Activated CD4-positive, CD25-positive, alpha-beta regulatory T cell treated with anti-CD3 and anti-CD28 coated beads, Interleukin-2, amount 50 U/mL, for 24 hours (primary cell): ENCODE results near the gene CEACAM20.
"Not testable (repeated sequence)": the region's sequence is repeated elsewhere in the genome, so short reads cannot be mapped to it uniquely, and the experiment has no call there.

ENCODE experiments used
- ATAC-seq, 2 donors: fragments of 150-1000 bp; cut with Tn5 transposase; one replicate each; pipeline ENCODE4 v1.10.0; 2021; ENCODE audit warnings: mild to moderate bottlenecking in 1 of 2, moderate library complexity in 1 of 2

Gene CEACAM20

DNA sequence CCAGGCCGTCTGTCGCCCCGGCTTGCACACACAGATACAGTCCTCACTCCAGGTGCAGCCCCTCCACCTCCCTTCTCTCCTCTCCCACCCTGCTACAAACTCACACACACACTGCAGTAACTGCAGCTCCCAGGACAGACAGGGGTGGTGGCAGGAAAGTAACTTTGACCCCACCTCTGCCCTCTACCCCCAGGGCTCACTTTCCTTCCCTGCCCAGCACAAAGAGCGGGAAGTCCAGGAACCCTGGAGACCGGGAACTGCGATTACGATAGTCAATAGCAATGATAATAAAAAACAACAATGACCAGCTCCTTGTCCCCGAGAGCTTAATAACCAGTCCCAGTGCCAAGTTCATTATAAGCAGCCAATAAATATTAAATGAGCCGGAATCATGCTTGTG lies at the start of gene CEACAM20:
CEACAM20 (minus strand) TSS at position 140 of the 400 bp plus-strand sequence. CDS start 166 bp downstream, outside the sequence.
- ATAC-seq, result no peak

DNA sequence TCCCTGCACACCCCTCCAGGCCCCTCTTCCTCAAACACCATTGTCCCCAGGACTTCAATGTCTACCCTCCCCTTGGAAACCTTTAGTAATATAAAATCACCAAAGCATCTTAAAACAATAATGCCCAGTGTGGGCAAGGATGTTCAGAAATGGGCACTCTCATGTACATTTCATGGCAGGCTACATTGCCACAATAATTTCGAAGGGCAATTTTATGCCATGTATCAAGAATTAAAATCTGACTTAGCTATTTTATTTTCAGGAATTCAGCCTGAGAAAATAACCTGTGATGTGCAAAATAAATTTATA lies 48.0 kb upstream of the CEACAM20 start:
- no peak for ATAC-seq

DNA sequence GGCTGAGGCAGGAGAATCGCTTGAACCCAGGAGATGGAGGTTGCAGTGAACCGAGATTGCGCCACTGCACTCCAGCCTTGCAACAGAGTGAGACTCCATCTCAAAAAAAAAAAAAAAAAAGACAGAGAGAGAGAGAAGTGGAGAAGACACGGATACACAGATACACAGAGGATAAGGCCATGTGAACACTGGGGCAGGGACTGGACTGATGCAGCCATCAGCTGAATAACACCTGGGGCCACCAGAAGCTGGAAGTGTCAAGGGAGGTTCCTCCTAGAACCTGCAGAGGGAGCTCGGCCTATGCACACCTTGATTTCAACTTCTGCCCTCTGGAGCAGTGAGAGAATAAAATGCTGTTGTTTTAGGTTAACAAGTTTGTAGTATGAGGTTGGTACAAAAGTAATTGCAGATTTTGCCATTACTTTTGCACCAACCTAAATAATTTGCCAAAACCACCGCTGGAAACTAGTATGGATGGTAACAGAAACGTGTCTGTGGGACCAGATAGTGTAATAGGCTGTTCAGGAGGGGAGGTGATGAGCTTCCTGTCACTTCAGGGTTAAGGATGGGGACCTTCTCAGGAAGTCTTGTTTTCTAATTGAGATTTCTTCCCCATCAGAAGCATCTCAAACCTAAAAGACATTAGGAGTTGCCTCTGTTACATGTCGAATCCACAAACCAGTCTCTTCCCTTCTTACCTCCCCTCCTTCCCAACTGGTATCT lies 47.5 kb upstream of the CEACAM20 start:
- ATAC-seq, result no peak

DNA sequence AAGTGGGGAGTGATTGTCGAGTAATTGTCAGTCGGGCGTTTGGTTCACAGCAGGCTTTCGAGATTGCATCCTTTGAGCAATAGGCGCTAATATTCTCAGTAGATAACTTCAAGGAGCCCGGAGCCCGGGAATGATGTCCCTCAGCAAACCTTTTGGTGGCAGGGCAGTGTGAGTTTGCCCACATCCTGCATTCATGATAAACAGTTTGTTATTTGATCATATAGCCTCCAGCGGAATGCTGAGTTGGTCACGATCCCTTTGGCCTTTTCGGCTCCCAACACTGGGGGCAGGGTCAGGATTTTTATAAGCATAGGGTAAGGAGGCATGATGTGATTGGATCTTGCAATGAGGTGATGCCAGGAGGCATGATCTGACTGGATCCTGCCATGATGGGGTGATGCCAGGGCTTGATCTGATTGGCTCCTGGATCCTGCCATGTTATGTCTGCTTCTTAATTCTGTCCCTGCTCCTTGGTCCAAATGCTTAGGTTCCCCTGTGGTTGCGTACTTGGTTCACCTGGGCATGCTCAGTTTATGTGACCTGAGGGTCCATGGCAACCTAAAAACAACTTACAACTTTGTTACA lies 45.7 kb upstream of the CEACAM20 start:
- no peak for ATAC-seq

DNA sequence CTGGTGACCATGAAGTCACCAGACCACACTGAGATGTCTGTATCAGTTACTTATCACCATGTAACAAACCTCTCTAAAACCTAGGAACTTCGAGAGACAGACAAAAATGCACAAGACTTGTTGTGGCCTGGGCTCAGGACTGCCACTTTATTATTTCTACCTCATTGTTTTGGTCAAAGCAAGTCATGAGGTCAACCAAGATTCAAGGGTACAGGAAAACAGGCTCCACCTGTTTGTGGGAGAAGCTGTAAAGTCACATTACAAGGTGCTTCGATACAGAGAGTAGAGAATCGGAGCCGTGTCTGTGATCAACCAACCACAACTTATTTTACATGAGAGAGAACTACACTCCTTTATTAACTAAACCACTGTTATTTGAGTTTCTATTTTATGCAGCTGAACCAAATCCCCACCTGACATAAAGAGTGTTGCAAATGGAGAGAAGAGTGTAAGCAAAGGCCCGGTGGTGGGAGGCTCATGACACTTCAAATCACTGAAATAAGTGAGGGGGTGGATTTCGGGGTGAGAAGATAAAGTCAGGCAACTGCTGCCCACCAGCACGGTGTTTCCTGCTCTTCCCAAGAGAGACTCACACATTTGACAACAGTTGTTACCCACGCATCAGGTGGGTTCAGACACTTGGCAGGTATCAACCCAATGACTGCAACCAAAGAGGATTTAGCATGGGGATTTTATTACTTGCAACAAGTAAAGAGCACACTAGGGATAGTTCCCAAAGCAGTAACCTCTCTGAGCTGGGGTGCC lies 44.9 kb upstream of the CEACAM20 start:
- ATAC-seq, result no peak

DNA sequence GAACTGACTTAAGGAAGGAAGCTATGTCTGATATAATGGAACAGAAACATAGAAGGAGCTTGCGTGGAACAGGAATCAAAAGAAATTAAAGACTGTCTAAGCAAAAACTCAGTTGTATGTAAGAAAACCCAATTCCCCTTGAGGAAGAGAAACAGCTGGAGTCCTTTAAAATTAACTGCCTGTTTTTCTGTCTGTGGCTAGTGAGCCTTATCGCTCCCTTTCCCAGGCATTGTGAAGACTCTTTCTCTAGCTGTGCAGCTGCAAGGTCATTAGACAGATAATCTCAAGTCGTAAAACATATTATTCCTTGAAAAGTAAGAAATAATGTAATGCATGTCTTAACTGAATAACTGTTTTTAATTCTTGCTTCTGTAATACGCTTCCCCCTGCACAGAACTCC lies 44.2 kb upstream of the CEACAM20 start:
- no peak for ATAC-seq

DNA sequence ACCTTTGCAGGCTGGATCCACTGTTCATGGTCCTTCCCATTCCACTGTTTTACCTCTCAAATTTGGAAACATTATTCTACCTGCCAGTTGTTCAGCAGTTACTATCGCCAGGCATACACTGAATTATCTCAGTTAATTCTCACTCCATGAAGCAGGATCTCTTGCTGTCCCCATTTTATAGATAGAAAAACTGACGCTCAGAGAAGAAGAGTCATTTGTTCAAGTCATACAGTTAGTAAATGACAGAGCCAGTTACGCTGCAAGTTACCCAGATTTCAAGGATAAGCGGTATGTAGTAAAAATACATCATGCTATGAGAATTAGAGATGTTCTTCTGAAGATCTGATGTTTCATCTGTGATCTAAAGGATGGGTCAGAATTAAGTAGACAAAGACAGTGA lies 43.7 kb upstream of the CEACAM20 start:
- ATAC-seq, result no peak

DNA sequence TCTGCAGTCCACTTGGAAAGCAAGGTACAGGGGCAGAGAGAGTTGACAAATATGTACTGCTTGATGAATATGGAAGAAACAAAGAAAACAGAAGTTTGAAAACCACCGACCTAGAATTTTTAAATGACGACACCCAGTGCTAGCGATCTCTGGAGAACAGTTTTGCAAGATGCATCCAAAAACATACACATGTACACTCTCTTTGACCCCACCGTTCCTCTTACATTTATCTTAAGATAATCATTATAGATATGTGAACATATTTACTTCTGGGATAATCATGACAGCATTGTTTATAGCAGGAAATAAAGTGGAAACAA lies 43.1 kb upstream of the CEACAM20 start:
- no peak for ATAC-seq

DNA sequence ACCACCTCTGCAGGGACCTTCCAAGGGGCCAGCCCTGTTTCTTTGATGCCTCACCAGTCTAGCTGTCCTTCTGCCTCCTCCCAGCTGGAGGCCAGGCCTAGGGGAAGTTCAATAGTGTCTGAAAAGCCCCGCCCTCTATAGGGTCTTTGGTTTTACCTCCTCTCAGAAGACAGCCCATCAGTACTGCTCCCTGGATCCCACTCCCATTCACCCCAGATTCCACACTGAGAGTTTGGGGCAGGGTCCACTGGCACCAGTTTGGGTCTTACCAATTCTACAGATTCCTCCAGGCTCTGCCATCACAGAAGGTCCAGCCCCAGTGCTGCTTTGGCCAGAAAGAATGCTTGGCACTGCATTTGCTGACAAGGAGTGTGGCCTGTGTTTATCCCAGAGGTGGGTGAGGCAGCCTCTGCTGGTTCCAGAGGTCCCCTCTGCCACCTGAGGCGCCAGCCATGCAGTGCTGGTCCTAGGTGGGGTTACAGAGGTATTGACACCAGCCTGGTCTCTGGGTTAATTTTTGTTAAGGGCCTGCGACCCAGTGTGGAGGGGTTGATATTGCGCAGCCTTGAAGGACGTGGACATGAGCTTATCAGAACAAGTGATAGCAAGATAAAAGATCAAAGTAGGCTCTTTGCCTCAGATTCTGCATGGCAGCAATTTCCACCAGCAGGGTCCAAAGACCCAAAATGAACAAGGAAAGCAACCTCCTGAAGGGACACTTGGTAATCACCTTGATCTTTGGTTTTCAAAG lies 42.5 kb upstream of the CEACAM20 start:
- no peak for ATAC-seq

DNA sequence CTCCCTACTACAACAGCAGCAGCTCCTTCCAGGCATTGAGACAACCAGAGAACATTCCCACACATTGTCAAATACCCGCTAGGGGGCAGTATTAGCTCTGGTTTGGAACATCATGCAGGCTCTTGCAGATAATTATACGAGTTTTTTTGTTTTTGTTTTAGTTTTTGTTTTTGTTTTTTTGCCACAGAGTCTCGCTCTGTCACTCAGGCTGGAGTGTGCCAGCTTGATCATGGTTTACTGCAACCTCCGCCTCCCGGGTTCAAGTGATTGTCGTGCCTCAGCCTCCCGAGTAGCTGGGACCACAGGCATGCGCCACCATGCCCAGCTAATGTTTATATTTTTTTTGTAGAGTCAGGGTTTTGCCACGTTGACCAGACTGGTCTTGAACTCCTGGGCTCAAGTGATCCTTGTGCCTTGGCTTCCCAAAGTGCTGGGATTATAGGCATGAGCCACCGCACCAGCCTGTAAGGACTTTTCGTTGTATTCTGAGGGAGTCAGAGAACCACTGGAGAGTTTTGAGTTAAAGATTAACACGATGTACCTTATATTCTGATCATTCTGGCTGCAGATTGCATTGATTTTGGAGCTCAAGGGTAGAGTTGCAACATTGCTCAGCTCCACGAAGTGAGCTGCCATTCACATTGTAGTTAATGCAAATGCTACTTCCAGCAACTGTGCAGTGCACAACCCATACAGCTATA lies 41.7 kb upstream of the CEACAM20 start:
- ATAC-seq, result no peak

DNA sequence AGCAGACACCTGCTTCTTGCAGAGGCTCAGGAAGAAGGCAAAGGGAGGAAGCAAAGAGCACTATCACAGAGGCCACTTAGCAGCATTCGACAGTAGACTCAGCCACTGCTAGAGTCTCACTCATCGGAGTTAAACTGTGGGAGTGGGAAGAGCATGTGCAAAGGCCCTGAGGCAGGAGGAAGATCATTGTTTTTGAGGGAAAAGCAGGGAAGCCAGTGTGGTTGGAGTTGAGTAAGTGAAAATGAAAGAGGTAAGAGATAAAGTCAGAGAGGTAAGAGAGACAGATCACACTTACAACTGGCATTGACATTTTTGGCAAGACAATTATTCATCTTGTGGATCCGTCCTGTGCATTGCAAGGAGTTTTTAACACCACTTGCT lies 41.1 kb upstream of the CEACAM20 start:
- ATAC-seq, result no peak

DNA sequence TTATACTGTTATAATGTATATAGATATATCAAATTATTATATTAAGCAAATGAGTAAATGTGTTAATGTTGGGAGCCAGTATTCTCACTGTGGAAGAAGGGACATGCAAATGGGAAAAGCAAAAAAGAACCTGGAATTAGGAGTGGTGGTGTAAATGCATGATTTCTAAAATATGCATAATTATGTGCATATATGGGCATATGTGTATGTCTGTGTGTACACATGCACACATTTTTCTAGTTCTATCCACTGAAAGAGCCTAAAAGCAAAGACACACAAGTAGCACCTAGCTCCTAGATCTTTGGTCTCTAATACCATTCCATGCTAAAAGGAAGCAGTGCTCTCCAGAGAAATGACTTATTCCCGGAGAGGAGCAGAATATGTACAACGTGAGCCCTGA lies 38.3 kb upstream of the CEACAM20 start:
- ATAC-seq, result no peak

DNA sequence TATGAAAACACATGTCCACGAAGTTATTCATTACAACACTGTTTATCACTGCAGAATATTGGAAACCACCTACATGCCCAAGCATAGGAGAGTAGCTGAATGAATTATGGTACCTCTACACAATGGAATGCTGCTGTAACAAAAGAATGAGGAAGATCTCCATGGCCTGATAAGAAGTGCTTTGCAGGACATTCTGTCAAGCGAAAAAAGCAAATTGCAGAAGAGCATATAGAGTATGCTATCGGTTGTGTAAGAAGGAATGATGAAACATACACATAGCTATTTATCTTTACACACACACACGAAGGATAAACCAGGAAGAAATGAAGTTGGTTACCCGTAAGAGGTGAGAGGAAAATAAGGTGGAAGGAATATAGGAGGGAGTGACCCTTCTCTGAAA lies 37.5 kb upstream of the CEACAM20 start:
- no peak for ATAC-seq

DNA sequence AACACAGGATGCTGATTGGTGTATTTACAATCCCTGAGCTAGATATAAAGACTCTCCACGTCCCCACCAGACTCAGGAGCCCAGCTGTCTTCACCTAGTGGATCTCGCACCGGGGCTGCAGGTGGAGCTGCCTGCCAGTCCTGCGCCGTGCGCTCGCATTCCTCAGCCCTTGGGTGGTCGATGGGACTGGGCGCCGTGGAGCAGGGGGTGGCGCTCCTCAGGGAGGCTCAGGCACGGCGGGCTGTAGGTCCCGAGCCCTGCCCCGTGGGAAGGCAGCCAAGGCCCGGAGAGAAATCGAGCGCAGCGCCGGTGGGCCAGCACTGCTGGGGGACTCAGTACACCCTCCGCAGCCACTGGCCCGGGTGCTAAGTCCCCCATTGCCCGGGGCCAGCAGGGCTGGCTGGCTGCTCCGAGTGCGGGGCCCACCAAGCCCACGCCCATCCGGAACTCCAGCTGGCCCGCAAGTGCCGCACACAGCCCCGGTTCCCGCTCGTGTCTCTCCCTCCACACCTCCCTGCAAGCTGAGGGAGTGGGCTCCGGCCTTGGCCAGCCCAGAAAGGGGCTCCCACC lies 33.7 kb upstream of the CEACAM20 start:
- ATAC-seq, result not testable (repeated sequence)

DNA sequence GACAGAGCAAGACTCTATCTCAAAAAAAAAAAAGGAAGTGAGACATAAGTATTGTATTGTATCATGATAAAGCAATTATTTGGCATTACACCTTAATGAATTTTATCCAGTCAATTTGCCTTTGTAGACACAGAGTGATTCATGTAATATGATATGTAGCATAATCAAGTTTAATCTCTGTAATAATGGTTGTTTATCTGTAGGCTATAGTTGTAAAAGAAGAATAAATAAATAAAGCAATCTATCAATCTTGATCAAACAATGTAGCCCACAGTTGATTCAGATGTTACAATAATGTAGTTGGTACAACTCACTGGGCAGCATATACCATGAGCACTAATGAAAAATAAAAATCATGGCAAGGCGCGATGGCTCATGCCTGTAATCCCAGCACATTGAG lies 28.5 kb upstream of the CEACAM20 start:
- ATAC-seq, result no peak

DNA sequence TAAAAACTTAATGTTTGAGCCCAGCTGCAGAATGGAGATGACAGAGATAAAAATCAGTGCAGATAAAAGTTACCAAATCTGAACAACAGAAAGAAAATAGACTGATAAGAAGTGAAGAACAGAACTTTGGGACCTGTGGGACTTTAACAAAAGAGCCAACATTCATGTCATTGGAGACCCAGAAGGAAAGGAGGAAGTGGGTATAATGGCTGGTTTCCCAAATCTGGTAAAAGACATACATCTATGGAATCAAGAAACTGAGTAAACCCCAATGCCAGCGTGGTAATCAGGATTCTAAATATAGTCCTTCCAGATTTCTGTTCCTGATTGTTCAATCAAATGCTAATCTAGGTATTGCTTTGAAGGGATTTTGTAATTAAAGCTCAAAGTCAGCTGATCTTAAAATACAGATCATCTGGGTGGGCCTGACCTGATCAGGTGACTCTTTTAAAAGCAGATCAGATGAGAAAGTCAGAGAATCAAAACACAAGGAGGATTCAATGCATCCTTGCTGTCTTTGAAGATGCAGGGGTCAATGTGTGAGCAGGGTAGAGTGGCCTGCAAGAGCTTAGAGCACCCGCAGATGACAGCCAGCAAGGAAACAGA lies 25.3 kb upstream of the CEACAM20 start:
- ATAC-seq, result no peak

DNA sequence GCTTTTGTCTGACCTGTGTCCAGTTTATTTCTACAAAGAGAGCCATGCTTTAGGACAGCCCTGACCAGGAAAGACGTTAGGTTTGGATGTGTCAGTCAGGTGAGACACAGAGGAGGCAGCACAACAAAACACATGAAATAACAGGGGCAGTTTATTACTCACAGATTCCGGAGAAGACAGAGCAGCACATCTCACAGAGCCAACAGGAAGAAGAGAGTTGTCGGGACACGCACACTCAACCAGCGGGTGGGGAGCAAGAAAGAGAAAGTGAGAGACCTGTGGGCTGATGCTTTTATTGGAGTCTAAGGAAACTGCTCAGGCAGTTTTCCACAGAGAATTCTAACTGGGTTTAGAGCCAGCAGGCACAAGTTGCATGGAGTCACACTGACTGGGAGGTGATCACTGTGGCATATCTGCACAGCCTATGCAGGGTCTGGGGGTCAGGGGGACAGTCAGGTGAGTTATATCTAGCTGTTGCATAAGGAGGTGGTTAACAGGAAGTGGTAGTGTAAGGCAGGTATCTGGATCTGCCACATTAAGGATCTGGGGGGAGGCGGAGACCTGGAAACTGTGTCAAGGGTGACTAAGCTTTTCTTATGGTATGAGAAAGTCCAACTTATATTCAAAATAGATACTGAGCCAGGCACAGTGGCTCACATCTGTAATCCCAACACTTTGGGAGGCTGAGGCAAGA lies 24.1 kb upstream of the CEACAM20 start:
- ATAC-seq, result no peak

DNA sequence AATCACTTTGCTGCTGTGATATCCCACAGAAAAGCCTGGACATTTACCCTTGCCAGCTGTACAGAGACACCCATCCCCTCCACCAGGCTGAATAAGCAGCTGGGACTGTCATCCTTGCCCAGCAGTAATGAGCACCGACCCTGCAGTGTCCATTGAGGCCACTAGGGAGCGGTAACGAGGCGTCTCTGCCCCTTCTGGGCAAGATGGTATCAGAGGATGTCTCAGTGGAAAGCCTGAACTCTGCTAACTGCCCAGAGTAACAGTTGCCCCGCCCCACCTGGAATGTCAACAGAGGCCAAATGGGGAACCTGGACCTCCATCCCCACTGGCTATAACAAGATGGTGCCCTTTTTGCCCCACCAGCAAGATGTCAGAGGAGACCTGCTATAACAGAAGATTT lies 22.8 kb upstream of the CEACAM20 start:
- no peak for ATAC-seq

DNA sequence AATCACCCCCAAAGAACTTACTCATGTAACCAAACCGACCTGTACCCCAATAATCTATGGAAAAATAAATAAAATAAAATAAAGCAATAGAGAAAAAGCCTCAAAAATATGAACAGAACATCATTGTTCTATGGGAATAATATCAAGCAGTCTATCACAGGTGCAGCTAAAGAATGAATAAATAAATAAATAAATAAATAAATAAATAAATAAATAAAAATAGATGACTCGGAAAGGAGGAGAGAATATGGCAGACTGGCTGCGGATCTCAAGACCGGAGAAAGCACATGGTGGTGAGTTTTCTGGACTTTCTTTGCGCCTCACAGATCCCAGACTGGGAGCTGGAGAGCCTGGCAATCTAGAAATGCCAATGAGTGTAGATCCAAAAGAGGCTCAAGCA lies 22.4 kb upstream of the CEACAM20 start:
- no peak for ATAC-seq

DNA sequence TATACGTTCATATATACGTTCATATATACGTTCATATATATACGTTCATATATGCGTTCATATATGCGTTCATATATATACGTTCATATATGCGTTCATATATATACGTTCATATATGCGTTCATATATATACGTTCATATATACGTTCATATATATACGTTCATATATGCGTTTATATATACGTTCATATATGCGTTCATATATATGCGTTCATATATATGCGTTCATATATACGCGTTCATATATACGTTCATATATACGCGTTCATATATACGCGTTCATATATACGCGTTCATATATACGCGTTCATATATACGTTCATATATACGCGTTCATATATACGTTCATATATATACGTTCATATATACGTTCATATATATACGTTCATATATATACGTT lies 21.5 kb upstream of the CEACAM20 start:
- not testable (repeated sequence) for ATAC-seq

DNA sequence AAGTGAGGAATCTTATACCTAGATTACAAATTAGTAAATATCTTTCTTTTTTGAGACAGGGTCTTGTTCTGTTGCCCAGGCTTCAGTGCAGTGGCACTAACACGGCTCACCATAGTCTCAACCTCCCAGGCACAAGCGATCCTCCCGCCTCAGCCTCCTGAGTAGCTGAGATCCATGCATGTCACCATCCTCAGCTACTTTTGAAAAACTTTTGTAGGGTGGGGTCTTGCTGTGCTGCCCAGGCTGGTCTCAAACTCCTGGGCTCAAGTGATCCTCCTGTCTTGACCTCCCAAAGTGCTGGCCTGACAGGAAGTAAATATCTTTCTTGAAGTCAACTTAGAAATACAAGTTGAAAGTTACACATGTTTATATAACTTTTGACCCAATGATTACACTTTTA lies 20.0 kb upstream of the CEACAM20 start:
- ATAC-seq, result no peak

DNA sequence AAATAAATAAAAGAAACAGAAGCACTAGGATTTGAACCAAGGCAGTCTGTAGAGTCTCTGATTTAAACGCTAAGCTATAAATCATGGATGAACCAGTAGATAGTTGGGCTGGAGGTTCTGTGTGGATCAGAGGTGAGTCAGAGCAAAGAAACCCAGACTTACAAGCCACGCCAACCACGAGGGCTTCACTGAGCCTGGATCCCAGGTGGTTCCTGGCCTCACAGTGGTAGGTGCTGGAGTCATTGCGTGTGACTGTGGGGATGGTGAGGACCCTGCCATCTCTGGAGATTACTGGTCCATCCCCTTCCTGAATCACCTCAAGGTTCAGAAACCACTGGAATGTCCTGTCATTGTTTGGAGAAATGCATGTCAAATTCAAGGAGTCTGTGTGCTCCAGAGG lies 19.3 kb upstream of the CEACAM20 start:
- ATAC-seq, result no peak
